Keratinocyte (primary cell): ENCODE results near the gene C19orf47. TPM values are rescaled to one million over a fixed set of nuclear protein-coding genes. Genes with fewer than 3 reads are reported as not detected.

ENCODE experiments used
- DNase-seq: peaks from one replicate; pipeline ENCODE4 v3.0.0-alpha.2; 2011; ENCODE audit warnings: low read depth, missing footprints, low spot score
- FAIRE-seq: peaks from 2 replicates; lab custom pipeline; 2011; peaks lifted over from hg19 to GRCh38; lab: Jason Lieb, UNC
- H2AFZ ChIP-seq: 2 replicates; pipeline ENCODE4 v1.6.0; 2012; ENCODE audit warnings: low read length, control low read depth, inconsistent platforms; ENCODE audit not compliant: control insufficient read depth
- H3K27ac ChIP-seq: 2 replicates; pipeline ENCODE4 v1.5.1; 2011; ENCODE audit warnings: low read length; ENCODE audit not compliant: control insufficient read depth, insufficient read depth
- H3K27me3 ChIP-seq: 3 replicates; pipeline ENCODE4 v1.6.0; 2011; ENCODE audit warnings: low read length; ENCODE audit not compliant: control insufficient read depth, insufficient read depth; ENCODE audit errors: extremely low read depth
- H3K36me3 ChIP-seq, 2 experiments: 2 replicates in 1 of 2; 3 replicates in 1 of 2; pipeline ENCODE4 v1.5.1; 2011; ENCODE audit warnings: low read length in 2 of 2, mild to moderate bottlenecking in 1 of 2; ENCODE audit not compliant: control insufficient read depth in 2 of 2, insufficient read depth in 2 of 2; ENCODE audit errors: extremely low read depth in 1 of 2
- H3K4me1 ChIP-seq: 3 replicates; pipeline ENCODE4 v1.5.1; 2011; ENCODE audit warnings: low read length; ENCODE audit not compliant: control insufficient read depth, insufficient read depth; ENCODE audit errors: extremely low read depth
- H3K4me2 ChIP-seq: 3 replicates; pipeline ENCODE4 v1.6.0; 2011; ENCODE audit warnings: low read depth, low read length; ENCODE audit not compliant: control insufficient read depth, insufficient read depth; ENCODE audit errors: extremely low read depth
- H3K4me3 ChIP-seq, 3 experiments: fragments of 200-600 bp in 1 of 3; sonication (generic) in 1 of 3; 2 replicates in 2 of 3; 3 replicates in 1 of 3; pipeline ENCODE4 v1.5.1; 2011 to 2016; ENCODE audit warnings: low read length in 3 of 3, mild to moderate bottlenecking in 3 of 3, control low read depth in 2 of 3, inconsistent platforms in 1 of 3, low read depth in 1 of 3, mixed read lengths in 1 of 3, mixed run types in 1 of 3, moderate library complexity in 1 of 3; ENCODE audit not compliant: control insufficient read depth in 2 of 3, insufficient read depth in 2 of 3; ENCODE audit errors: extremely low read depth in 1 of 3
- H3K79me2 ChIP-seq: 2 replicates; pipeline ENCODE4 v1.6.0; 2012; ENCODE audit warnings: low read length; ENCODE audit not compliant: control insufficient read depth, insufficient read depth
- H3K9ac ChIP-seq: 3 replicates; pipeline ENCODE4 v1.6.0; 2011; ENCODE audit warnings: low read length; ENCODE audit not compliant: control insufficient read depth, insufficient read depth; ENCODE audit errors: extremely low read depth
- H3K9me1 ChIP-seq: 3 replicates; pipeline ENCODE4 v1.6.0; 2011; ENCODE audit warnings: low read length; ENCODE audit not compliant: control insufficient read depth, insufficient read depth; ENCODE audit errors: extremely low read depth
- H3K9me3 ChIP-seq: 2 replicates; pipeline ENCODE4 v1.5.1; 2012; ENCODE audit warnings: low read depth, low read length; ENCODE audit not compliant: control insufficient read depth
- H4K20me1 ChIP-seq: 3 replicates; pipeline ENCODE4 v1.6.0; 2011; ENCODE audit warnings: low read length; ENCODE audit not compliant: control insufficient read depth, insufficient read depth; ENCODE audit errors: extremely low read depth
- CTCF ChIP-seq, 3 experiments: IDR thresholded peaks in 1 of 3; conservative IDR thresholded peaks in 1 of 3; optimal IDR thresholded peaks in 1 of 3; 2 replicates in 2 of 3; 3 replicates in 1 of 3; pipeline versions ENCODE3 to v1.5.1; 2011; ENCODE audit warnings: low read length in 3 of 3, mild to moderate bottlenecking in 3 of 3, moderate library complexity in 2 of 3, control low read depth in 1 of 3, inconsistent platforms in 1 of 3; ENCODE audit not compliant: insufficient read depth in 2 of 3; ENCODE audit errors: extremely low read depth in 1 of 3
- EZH2 ChIP-seq: IDR thresholded peaks from one replicate; pipeline ENCODE4 v1.6.1; 2012; ENCODE audit warnings: inconsistent platforms, mild to moderate bottlenecking, low read length, moderate library complexity
- dilution Hi-C: fragments of 300-500 bp; cut with MboI; formaldehyde crosslinking; loops from one replicate; pipeline ENCODE4 v1.7.0; 2020; ENCODE audit warnings: low sequenced_read_pairs; ENCODE audit not compliant: extremely low pct_ligation_motif_present
- polyA plus RNA-seq, 5 experiments: library from polyadenylated mRNA; depleted of rRNA in 3 of 5; stranded (reverse) in 3 of 5; stranded (forward) in 1 of 5; unstranded in 1 of 5; fragments of >200 nt; gene quantifications; 1 replicate in 1 of 5; 2 replicates in 3 of 5; 3 replicates in 1 of 5; pipeline versions ENCODE4 v1.2.1 to v1.2.3, GENCODE V29; 2011 to 2012; ENCODE audit warnings: missing spikeins in 2 of 5, low read depth in 1 of 5, low replicate concordance in 1 of 5

C19orf47 gene
- polyA plus RNA-seq, 1 donor (not counting 4 experiments of a cell fraction or from before 2014, with no cell fraction given) = 13.3 TPM

- peaks cover 4% of the 10 kb centered on the region for H3K27me3 ChIP-seq
- no peaks in the 10 kb centered on the region for H3K79me2 ChIP-seq
- H3K4me1 ChIP-seq = peaks cover 5% of the 10 kb centered on the region
- H3K27ac ChIP-seq = no peak within 1 kb of the TSS
- FAIRE-seq = no peak
- no peak within 1 kb of the TSS for H3K9ac ChIP-seq
- H4K20me1 ChIP-seq = no peaks in the 10 kb centered on the region
- dilution Hi-C loops = no loop called here
- H3K4me2 ChIP-seq = no peak within 1 kb of the TSS
- H3K36me3 ChIP-seq = no peaks in the 10 kb centered on the region
- DNase-seq = no peak
- no peak within 1 kb of the TSS for H3K4me3 ChIP-seq
- no peaks in the 10 kb centered on the region for H3K9me3 ChIP-seq
- no peak within 1 kb of the TSS for H2AFZ ChIP-seq
- TF ChIP-seq EZH2 (no peak), CTCF (optimal IDR thresholded peaks at IDR 0.05 in 1 of 3, IDR thresholded peaks at IDR 0.05 in 1 of 3, conservative IDR thresholded peaks at IDR 0.05 in 1 of 3; ENCODE audit: extremely low read depth in 1 of 3, insufficient read depth in 2 of 3, low read length in 3 of 3) (no peak)
- no peaks in the 10 kb centered on the region for H3K9me1 ChIP-seq
Measured at GRCh38 chr19:40390084-40390742, 42.0 kb upstream of the C19orf47 start, which contains the start of gene HIPK4. Gene HIPK4 (minus strand): TSS chr19:40390181. CDS start chr19:40389902, 279 bp downstream.

DNA sequence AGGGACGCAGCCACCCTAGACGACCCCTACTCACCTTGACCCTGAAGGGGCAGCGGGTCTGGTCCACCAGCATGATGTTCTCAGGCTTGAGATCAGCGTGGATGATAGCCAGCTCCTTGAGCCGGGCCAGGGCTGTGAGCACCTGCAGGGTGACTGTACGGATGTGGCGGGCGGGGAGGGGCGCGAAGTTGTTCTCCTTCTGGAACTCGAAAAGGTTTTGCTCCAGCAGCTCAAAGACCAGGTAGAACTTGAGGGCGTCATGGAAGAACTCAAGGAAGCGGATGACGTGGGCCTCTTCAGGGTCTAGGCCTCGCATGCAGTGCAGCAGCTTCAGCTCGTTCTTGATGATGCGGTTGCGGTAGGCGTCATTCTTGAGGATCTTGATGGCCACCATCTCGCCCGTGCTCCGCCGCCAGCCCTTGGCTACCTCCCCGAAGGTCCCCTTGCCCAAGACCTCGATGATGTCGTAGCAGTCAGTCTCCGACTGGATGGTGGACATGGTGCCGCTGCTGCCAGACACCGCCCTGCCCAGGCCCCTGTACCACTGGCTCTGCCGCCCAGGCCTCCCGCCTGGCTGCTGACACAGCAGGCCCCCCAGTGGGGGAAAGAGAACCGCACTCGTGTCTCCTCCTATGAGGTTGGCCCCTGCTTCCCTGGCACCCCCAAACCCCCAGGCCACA lies 41.3 kb upstream of the C19orf47 start:
- no peak for FAIRE-seq
- H3K9ac ChIP-seq = no peak overlapping the region
- no peak overlapping the region for H3K4me3 ChIP-seq
- H3K4me2 ChIP-seq = no peak overlapping the region
- no peaks in the 10 kb centered on the region for H4K20me1 ChIP-seq
- H3K36me3 ChIP-seq = no peaks in the 10 kb centered on the region
- H3K27me3 ChIP-seq = no peaks in the 10 kb centered on the region
- H2AFZ ChIP-seq = no peak overlapping the region
- peaks cover 5% of the 10 kb centered on the region for H3K4me1 ChIP-seq
- H3K9me1 ChIP-seq = no peaks in the 10 kb centered on the region
- DNase-seq = no peak
- no peaks in the 10 kb centered on the region for H3K79me2 ChIP-seq
- TF ChIP-seq EZH2 (no peak), CTCF (optimal IDR thresholded peaks at IDR 0.05 in 1 of 3, IDR thresholded peaks at IDR 0.05 in 1 of 3, conservative IDR thresholded peaks at IDR 0.05 in 1 of 3; ENCODE audit: extremely low read depth in 1 of 3, insufficient read depth in 2 of 3, low read length in 3 of 3) (no peak)
- H3K9me3 ChIP-seq = no peaks in the 10 kb centered on the region
- no peak overlapping the region for H3K27ac ChIP-seq
- dilution Hi-C loops = no loop called here
